NT2/D1 (cell line): ENCODE measurements around the gene GLTP.
"Not testable (repeated sequence)": the region's sequence is repeated elsewhere in the genome, so short reads cannot be mapped to it uniquely, and the experiment has no call there.

Source experiments
- DNase-seq: peaks from one replicate; pipeline ENCODE4 v3.0.0-alpha.2; 2011; ENCODE audit warnings: low read depth, low spot score
- H3K27me3 ChIP-seq: 2 replicates; pipeline ENCODE4 v1.6.0; 2011; ENCODE audit warnings: mild to moderate bottlenecking; ENCODE audit not compliant: insufficient read length, insufficient read depth
- H3K36me3 ChIP-seq: 2 replicates; pipeline ENCODE4 v1.6.1; 2011; ENCODE audit warnings: mild to moderate bottlenecking, low read length, mixed read lengths; ENCODE audit not compliant: insufficient read depth, insufficient read length
- H3K4me1 ChIP-seq: 2 replicates; pipeline ENCODE4 v1.5.1; 2011; ENCODE audit not compliant: insufficient read depth, insufficient read length
- H3K4me3 ChIP-seq: 2 replicates; pipeline ENCODE4 v1.5.1; 2011; ENCODE audit warnings: low read depth; ENCODE audit not compliant: insufficient read length
- H3K9ac ChIP-seq: 2 replicates; pipeline ENCODE4 v1.6.0; 2011; ENCODE audit warnings: low read depth; ENCODE audit not compliant: insufficient read length
- H3K9me3 ChIP-seq: 2 replicates; pipeline ENCODE4 v1.5.1; 2011; ENCODE audit warnings: mild to moderate bottlenecking, low read length; ENCODE audit not compliant: insufficient read depth
- SUZ12 ChIP-seq: IDR thresholded peaks from 2 replicates; pipeline ENCODE4 v1.6.1; 2011; ENCODE audit not compliant: insufficient read length, insufficient read depth; ENCODE audit errors: extremely low read depth
- YY1 ChIP-seq: IDR thresholded peaks from 2 replicates; pipeline ENCODE4 v1.6.1; 2011; ENCODE audit not compliant: insufficient read length, insufficient read depth
- ZNF274 ChIP-seq: IDR thresholded peaks from 2 replicates; pipeline ENCODE4 v1.6.1; 2011; ENCODE audit warnings: mild to moderate bottlenecking, low read depth, low read length

The GLTP gene

GRCh38 chr12:109861689-109862314, 18.5 kb downstream of the GLTP start:
- Histone ChIP-seq H3K9ac (no peak overlapping the region), H3K4me3 (no peak overlapping the region), H3K4me1 (peaks cover 4% of the 10 kb centered on the region), H3K9me3 (no peaks in the 10 kb centered on the region), H3K27me3 (no peaks in the 10 kb centered on the region), H3K36me3 (peaks cover 31% of the 10 kb centered on the region)
- TF ChIP-seq ZNF274 (no peak), SUZ12 (no peak), YY1 (no peak)
- DNase-seq, result no peak

- TF ChIP-seq ZNF274 (no peak), YY1 (no peak), SUZ12 (no peak)
- DNase-seq, result no peak
- H3K4me1 ChIP-seq, result peaks cover 4% of the 10 kb centered on the region
- H3K27me3 ChIP-seq, result no peaks in the 10 kb centered on the region
- H3K9me3 ChIP-seq, result no peaks in the 10 kb centered on the region
- H3K36me3 ChIP-seq, result peaks cover 36% of the 10 kb centered on the region
- H3K9ac ChIP-seq, result no peak overlapping the region
- no peak overlapping the region for H3K4me3 ChIP-seq
These were observed 19.4 kb downstream of the GLTP start for GRCh38 chr12:109860977-109861376.

- Histone ChIP-seq H3K4me3 (no peak overlapping the region), H3K4me1 (no peaks in the 10 kb centered on the region), H3K36me3 (peaks cover 54% of the 10 kb centered on the region), H3K27me3 (no peaks in the 10 kb centered on the region), H3K9me3 (no peaks in the 10 kb centered on the region), H3K9ac (no peak overlapping the region)
- TF ChIP-seq YY1, result no peak
- no peak for TF ChIP-seq ZNF274
- TF ChIP-seq SUZ12, result no peak
- DNase-seq, result no peak
These were observed 21.6 kb downstream of the GLTP start for GRCh38 chr12:109858764-109859163.

GRCh38 chr12:109857715-109858114, 22.6 kb downstream of the GLTP start:
- Histone ChIP-seq H3K9ac (no peak overlapping the region), H3K4me3 (no peak overlapping the region), H3K36me3 (peaks cover 55% of the 10 kb centered on the region), H3K27me3 (no peaks in the 10 kb centered on the region), H3K9me3 (no peaks in the 10 kb centered on the region), H3K4me1 (no peaks in the 10 kb centered on the region)
- no peak for TF ChIP-seq YY1
- no peak for TF ChIP-seq ZNF274
- TF ChIP-seq SUZ12, result no peak
- no peak for DNase-seq

- peaks cover 56% of the 10 kb centered on the region for H3K36me3 ChIP-seq
- TF ChIP-seq ZNF274, result no peak
- TF ChIP-seq YY1, result no peak
- no peak for TF ChIP-seq SUZ12
- DNase-seq, result no peak
- no peaks in the 10 kb centered on the region for H3K4me1 ChIP-seq
- H3K9me3 ChIP-seq, result no peaks in the 10 kb centered on the region
- H3K27me3 ChIP-seq, result no peaks in the 10 kb centered on the region
- H3K4me3 ChIP-seq, result no peak overlapping the region
- H3K9ac ChIP-seq, result no peak overlapping the region
These were observed 25.0 kb downstream of the GLTP start for GRCh38 chr12:109855377-109855776.

GRCh38 chr12:109850518-109850917, 29.8 kb downstream of the GLTP start:
- not testable (repeated sequence) for H3K4me3 ChIP-seq, DNase-seq, H3K9ac ChIP-seq, H3K9me3 ChIP-seq, H3K27me3 ChIP-seq, H3K4me1 ChIP-seq
- peaks cover 26% of the 10 kb centered on the region for H3K36me3 ChIP-seq

- no peak for DNase-seq
- Histone ChIP-seq H3K4me1 (no peaks in the 10 kb centered on the region), H3K27me3 (no peaks in the 10 kb centered on the region), H3K9me3 (no peaks in the 10 kb centered on the region), H3K36me3 (peaks cover 6% of the 10 kb centered on the region), H3K4me3 (no peak overlapping the region), H3K9ac (no peak overlapping the region)
- TF ChIP-seq SUZ12, result no peak
- no peak for TF ChIP-seq YY1
- no peak for TF ChIP-seq ZNF274
These were observed 33.1 kb downstream of the GLTP start for GRCh38 chr12:109847142-109847735.
